Astrocyte (in vitro differentiated cells and primary cell): ENCODE results near the gene BCL7C.

ENCODE experiments used
- EZH2 ChIP-seq: IDR thresholded peaks from 2 replicates; pipeline ENCODE4 v1.6.1; 2012; ENCODE audit warnings: mild to moderate bottlenecking, low read length, inconsistent platforms; ENCODE audit not compliant: insufficient read depth
- TF ChIP-seq, protein P1 (sequence below): IDR thresholded peaks from 2 replicates; pipeline ENCODE4 v1.5.1; 2011; ENCODE audit warnings: low read depth, mild to moderate bottlenecking, inconsistent platforms, low read length, moderate library complexity; ENCODE audit not compliant: insufficient read depth

- TF ChIP-seq, protein P1, sequence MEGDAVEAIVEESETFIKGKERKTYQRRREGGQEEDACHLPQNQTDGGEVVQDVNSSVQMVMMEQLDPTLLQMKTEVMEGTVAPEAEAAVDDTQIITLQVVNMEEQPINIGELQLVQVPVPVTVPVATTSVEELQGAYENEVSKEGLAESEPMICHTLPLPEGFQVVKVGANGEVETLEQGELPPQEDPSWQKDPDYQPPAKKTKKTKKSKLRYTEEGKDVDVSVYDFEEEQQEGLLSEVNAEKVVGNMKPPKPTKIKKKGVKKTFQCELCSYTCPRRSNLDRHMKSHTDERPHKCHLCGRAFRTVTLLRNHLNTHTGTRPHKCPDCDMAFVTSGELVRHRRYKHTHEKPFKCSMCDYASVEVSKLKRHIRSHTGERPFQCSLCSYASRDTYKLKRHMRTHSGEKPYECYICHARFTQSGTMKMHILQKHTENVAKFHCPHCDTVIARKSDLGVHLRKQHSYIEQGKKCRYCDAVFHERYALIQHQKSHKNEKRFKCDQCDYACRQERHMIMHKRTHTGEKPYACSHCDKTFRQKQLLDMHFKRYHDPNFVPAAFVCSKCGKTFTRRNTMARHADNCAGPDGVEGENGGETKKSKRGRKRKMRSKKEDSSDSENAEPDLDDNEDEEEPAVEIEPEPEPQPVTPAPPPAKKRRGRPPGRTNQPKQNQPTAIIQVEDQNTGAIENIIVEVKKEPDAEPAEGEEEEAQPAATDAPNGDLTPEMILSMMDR = peak; percentile 78
- TF ChIP-seq EZH2 = no peak
These were observed 49.0 kb downstream of the BCL7C start for GRCh38 chr16:30844671-30845449.
